GM18498 (cell line): Measurements from ENCODE around the gene STRN.
"Not testable (repeated sequence)": the region's sequence is repeated elsewhere in the genome, so short reads cannot be mapped to it uniquely, and the experiment has no call there.

ENCODE experiments used
- ATAC-seq: cut with Tn5 transposase; IDR thresholded peaks from one replicate; pipeline ENCODE4 v1.9.1; 2021; ENCODE audit warnings: mild to moderate bottlenecking, moderate library complexity; ENCODE audit not compliant: unreplicated experiment

Gene STRN

DNA sequence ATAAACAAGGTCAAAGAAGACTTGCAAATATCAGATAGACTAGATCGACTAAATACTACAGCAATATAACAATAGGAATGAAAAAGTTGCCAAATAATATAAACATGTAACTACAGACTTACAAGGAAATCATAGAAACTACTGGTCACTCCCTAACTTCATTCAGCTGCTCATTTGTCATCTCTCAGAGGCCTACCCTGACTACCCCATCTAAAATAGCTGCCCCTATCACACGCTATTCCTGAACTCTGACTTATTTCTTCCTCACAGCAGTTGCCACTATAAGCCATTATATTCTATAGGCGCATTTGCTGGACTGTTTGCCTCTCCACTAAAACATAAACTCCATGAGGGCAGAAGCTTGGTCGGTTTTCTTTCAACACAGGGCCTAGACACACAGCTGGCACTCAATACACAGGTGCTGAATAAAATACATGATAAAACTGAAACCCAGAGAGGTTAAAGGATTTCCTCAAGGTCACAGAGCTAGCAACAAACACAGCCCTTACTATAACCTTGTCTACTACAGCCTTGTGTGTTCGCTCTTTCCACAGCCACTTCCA is 1.8 kb downstream of the STRN start:
- no peak for ATAC-seq

DNA sequence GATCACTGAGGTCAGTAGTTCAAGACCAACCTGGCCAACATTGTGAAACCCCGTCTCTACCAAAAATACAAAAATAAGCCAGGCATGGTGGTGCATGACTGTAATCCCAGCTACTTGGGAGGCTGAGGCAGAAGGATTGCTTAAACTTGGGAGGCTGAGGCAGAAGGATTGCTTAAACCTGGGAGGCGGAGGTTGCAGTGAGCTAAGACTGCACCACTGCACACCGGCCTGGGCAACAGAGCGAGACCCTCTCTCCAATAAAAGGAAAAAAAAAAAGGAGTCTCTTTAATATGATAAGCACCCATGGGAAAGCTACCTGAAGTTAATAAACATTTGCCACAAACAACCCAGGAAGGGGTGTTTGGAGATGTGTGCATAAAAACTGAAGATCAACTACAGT is 2.6 kb downstream of the STRN start:
- no peak for ATAC-seq

DNA sequence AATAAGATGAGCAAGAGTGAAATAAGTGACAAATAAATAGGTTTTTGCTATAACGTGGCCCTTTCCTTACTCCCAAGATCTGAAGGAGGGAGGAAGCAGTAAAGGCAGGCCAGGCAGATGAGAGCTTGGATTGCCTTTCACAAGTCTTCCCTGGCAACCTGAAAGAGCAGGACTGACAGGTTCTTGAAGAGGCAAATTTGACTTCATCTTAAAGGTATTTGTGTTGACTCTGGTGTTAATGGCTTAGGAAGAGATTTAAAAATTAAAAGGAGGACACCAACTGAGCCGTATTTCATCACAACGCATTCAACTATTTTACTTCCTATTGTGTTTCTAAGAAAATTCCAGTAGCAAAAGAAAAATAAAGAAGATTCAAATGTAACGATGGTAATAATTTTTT is 3.2 kb downstream of the STRN start:
- no peak for ATAC-seq

DNA sequence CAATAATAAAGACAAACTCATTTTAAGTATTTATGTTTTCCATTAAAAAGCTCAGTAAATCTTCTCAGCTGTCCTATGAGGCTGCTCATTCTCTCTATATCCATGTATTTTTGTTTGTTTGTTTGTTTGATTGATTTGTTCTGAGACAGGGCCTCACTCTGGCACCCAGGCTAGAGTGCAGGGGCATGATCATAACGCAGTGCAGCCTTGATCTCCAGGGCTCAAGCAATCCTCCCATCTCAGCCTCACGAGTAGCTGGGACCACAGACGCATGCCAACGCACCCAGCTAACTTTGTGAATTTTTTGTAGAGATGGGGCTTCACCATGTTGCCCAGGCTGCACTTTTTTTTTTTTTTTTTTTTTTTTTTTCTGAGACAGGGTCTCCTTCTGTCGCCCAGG is 5.6 kb downstream of the STRN start:
- no peak for ATAC-seq

DNA sequence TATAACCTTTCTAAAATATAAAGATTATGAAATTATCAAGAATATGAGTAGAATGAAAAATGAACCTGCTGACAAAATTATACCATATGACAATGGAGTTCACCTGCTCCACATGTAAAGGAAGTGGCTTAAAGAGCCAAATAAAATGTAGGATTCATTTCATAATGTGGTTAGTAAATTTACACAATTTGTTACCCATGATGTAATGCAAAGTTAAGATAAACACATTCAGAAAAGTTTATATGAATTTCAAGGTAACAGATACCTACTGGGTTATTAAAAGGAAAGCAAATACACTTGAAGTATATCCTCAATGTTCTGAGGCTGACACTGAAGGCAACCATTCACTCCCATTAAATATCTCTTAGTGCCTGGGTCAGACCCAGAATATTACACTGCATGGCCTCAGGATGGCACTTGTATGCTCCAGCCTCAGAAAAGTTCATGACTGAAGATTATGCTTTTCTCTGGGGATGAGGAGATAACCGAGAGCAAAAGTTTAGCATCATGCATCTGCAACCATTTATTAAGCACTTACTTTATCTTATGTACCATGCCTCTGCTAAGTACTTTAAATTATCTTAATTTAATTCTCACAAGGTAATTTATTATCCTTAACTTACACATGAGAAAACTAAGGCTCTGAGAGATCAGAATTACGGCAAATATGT is 6.2 kb downstream of the STRN start:
- no peak for ATAC-seq

DNA sequence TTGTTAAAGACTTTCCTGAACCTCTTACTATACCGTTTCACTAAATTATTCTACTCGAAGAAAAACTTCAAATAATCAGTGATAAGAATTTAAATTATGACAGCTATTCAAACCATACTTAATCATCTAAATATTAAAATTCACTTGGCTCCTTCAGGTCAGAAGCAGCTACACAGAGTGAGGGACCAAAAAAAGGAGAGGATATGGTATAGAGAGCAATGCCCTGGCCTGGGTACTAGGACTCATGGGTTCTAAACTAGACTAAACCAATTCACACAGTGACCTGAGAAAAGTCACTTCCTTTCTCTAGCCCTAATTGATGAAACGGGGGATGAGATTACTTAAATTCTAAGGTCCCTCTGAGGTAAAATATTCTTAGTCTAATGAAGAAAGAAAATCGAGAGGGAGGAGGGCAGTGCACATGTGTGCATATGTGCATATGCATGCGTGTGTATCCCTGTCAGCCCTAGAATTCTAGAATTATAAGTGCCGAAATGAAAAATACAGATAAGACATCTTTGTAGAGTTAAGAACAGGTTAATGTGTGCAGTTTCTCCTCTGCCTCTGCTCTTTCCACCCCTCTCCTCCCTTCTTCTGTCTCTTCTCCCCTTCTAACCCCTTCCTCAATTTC is 11.2 kb downstream of the STRN start:
- ATAC-seq, result no peak

DNA sequence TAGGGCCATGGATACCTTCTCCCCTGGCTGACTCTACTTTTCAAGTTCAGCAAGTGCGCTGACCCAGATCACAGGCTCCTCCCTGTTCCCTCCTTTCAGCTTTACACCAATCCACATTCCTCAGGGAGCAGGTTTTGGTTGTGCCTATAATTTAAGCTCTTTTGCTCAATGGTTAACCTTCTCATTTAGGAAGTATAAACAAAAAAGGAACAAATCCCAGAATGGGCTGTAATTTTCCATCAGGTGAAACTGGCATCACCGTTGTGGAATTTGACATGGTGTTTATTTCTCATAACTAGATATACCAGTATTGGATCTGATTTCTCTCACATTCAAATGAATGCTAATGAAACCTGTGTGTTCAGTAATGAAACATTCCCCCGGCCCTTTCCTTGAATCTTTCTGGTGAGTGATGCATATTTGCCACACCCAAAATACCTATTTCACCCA is 13.6 kb downstream of the STRN start:
- ATAC-seq, result no peak

DNA sequence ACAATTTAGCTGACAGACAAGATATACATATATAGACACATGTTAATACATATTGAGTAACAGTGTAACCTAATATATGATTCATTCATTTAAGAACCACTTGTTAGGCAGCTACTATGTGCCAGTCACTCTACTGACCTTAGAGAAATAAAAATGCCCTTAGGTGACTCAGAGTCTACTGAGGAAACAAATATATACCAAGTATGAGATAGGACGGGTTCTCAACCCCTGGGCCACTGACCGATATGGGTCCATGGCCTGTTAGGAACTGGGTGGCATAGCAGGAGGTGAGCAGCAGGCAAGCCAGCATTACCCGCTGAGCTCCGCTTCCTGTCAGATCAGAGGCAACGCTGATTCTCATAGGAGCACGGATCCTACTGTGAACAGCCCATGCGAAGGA is 14.8 kb downstream of the STRN start:
- no peak for ATAC-seq

DNA sequence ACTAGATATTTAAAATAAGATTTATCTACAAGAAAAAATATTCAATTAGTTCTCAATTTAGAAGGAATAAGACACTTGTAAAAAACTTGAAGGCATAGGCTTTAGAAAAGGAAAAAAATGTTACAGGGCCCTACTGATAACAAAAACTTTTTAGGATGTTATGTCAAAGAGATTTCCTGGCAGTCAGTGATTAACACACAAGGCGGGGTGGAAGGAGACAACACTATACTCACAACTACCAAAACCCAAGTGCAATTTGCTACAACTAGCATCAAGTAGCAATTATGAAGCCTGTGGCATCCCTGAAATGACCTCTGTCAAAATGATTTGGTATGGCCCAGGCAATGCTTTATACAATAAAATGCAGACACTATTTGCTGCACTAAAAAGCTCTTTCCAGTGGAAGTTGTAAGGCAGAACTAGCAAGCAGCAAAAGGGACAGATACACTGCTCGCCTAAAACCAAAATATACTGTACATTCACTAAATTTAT is 15.3 kb downstream of the STRN start:
- no peak for ATAC-seq

DNA sequence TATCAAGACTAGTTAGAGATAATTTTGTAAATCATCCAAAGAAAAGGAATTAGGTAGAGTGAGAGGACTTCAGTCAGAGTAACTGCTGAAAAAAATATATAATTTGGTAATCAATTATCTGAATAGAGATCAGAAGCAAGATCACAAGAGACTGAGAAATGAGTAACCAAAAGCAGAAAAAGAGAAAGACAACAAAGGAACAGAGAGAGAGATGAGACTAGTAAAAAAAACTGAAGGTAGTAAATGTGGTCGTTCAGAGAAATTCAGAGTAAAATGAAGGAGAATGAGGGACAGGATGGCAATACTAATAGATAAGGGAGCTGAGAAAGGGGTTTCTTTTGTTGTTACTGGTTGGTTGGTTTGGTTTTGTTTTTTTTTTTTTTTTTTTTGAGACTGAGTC is 16.5 kb downstream of the STRN start:
- ATAC-seq, result no peak

DNA sequence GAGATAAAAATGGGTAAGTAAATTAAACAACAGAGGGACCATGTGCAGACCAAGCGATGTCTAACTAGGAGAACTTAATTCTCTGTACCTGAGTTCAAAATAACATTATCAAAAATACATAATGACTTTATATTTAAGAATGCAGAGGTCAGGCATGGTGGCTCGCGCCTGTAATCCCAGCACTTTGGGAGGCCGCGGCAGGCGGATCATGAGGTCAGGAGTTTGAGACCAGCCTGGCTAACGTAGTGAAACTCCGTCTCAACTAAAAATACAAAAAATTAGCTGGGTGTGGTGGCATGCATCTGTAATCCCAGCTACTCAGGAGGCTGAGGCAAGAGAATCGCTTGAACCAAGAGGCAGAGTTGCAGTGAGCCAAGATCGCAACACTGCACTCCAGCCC is 21.1 kb downstream of the STRN start:
- ATAC-seq, result not testable (repeated sequence)

DNA sequence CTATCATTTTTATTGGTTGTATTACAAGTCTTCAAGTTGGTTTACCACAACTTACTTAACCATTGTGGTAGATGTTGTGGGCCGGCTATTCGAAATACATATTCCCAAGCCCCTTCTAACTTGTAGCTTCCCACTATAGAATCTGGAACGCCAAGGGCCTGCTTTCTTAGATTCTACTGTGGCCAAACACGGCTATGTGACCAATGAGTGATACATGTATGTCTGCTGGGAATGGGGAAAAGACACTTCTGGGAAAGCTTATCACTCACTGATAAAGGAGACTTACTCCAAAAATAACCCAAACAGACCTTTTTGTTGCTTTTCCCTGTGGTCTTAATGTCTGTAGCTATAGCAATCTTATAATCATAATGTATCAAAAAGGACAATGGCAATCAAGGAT is 24.5 kb downstream of the STRN start:
- no peak for ATAC-seq

DNA sequence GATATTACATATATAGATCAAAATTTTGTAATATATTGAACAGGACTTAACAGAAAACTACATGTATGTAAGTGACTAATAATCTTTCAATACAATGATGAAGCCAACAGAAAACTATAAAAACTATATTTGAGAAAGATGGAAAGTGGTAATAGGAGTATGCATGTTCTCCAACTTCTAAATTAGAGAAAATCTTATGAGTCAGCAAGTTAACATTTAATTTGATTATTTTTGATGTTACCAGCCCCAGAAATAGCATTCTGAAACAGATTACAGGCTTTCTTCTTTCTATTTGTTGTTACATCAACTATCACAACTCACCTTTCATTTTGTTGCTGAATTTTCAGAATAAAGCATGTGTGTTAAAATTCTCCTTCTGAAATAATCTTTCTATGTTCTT is 29.8 kb downstream of the STRN start:
- not testable (repeated sequence) for ATAC-seq

DNA sequence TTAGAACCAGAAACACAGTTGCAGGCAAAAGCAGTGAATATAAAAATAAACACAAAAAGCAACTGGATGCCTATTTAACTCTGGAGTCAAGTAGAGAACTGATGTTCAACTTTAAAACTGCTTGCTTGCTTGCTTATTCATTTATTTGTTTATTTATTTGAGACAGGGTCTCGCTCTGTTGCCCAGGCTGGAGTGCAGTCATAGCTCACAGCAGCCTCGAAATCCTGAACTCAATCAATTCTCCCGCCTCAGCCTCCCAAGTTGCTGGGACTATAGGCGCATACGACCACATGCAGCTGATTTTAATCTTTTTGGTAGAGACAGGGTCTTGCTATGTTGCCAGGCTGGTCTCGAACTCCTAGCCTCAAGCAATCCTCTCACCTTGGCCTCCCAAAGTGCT is 34.6 kb downstream of the STRN start:
- not testable (repeated sequence) for ATAC-seq

DNA sequence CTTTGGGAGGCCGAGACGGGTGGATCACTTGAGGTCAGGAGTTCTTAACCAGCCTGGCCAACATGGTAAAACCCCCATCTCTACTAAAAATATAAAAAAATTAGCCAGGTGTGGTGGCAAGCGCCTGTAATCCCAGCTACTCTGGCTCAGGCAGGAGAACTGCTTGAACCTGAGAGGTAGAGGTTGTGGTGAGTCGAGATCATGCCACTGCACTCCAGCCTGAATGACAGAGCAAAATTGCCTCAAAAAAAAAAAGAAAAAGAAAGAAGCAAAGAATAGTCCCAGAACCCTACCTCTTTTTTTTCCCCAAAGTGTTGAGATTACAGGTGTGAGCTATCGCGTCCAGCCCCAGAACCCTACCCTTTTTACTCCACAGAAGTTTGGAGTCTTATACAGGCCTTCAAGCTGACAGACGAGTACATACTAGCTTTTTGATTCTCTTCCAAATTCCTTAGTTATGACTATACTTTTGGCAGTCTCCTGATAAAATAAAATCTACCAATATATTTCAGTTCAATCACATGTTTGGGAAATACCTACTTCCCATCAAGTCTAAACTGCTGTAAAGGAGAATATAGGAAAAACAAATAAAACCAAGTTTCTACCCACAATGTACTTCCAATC is 35.4 kb downstream of the STRN start:
- ATAC-seq, result not testable (repeated sequence)

DNA sequence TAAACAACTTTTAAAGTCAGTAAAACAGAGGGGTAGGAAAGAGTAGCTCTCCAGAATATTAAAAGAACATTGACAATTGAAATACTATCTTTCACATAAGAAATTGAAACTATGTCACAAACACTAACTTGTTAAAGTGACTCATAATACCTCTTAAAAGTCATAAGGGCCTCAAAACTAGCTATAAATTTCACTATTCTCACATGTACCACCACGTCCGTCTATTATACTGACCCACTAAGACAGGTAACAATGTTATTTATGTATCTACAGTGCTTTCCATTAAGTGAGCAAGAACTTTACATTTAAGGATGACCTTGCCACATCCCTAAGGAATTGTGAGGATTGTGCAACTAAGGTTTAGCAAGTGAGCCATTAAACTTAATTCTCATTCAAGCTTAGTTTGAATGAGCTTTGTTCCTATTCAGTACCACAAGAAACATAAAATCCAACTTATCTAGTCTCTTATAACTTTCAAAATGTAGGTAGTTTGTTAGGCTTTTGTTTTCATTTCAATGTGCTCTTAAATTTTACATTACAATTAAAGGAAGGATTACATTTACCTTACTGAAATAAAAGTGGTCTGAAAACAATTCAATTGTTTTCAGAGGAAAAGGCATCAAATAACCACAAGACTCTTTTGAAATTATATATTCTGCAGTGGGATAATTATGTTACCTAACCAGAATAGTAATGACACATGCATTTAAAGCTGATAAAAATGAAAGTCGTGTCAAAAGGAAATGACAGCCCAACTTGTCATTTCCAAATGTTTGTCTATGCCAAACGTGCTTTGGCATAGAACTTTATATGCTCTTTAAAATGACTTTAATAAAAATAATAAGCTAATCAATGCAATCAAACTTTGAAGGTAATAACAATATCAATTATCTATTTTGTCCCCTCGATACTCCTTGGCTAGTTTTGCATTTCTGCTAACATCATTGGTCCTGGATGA is 39.9 kb downstream of the STRN start:
- not testable (repeated sequence) for ATAC-seq

DNA sequence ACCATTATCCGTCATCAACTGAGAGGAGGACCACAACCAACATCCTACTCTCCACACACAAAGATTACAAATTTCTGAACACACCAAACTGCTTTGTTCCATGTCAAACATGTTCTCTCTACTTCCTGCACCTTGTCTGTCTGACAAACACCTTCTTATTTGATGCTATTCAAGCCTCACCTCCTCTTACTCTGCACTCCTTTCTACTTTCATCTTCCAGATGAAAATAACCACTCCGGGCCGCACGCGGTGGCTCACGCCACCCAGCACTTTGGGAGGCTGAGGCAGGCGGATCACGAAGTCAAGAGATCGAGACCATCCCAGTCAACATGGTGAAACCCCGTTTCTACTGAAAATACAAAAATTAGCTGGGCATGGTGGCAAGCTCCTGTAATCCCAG is 43.7 kb downstream of the STRN start:
- ATAC-seq, result not testable (repeated sequence)

DNA sequence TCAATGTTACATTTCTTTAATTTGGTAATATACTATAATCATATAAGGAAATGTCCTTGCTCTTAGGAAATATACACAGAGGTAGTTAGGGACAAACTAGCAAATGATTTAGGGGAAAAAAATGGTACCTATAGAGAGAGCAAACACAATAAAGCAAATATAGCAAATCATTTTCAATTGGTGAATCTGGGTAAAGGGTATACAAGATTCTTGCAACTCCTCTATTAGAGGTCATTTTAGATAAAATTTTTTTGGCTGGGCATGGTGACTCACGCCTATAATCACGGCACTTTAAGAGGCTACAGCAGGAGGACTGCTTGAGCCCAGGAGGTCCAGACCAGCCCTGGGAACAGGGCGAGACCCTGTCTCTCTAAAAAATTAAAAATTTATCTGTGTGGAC is 44.4 kb downstream of the STRN start:
- ATAC-seq, result no peak

DNA sequence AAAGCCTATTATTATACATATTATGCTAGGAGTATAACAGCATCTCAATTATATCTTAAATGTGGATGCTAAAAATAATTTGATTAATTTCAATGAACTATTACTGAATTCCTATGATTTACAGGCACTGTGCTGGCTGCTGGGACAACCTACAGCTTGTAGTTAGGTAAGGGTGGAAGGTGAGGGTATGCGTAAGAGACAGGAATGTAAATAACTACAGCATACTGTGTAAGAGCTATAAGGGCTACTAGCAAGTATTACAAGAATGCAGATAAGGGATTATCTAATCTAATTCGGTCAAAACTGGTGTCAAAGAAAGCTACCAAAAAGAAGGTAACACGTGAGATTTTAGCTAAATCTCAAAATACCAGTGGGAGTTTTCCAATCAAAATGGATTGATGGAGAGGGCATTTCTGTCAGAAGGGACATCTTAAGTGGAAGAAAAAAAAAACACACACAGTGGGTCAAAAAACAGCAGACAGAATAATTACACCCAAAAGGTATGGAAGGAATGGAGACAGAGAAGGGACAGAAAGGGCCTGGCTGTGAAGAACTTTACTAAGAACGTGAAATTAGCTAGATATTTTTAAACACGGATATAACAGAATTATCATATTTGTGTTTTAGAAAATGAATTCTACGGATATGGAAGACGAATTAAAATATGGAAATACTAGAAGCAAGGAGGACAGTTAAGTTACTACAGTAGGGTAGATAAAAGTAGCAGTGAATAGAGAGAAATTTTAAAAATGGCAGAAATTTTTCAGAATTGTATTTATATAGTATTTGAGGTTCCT is 47.1 kb downstream of the STRN start:
- no peak for ATAC-seq

DNA sequence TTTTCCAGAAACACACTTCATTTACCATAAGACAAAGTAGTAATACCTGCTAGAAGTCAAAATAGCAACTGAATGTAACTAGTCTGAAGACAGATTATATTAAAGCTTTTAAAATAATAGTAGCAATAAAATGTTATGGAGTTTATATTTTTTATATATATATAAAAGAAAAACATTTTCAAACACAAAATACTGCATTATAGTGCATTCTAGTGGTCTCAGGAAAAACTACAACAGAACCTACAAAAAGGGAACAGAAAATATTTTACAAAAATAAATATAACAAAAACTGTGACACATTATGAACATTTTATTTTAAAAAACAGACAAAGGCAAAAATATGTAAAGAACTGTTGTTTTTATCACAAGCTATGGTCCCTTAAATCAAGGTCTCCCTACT is 48.0 kb downstream of the STRN start:
- ATAC-seq, result no peak
